PFSK-1 (cell line): ENCODE data around the gene ICA1.

ENCODE experiments used
- FOXP2 ChIP-seq: optimal IDR thresholded peaks from 2 replicates; pipeline ENCODE3; 2011; ENCODE audit warnings: borderline replicate concordance, control low read depth, inconsistent platforms; ENCODE audit not compliant: insufficient read depth; ENCODE audit errors: extremely low read length, extremely low read depth
- POLR2AphosphoS5 ChIP-seq: IDR thresholded peaks from 2 replicates; pipeline ENCODE4 v1.6.1; 2012; ENCODE audit warnings: low read depth, mild to moderate bottlenecking, control low read depth, low read length, moderate library complexity
- REST ChIP-seq, 2 experiments: IDR thresholded peaks; 2 replicates each; pipeline versions ENCODE4 v1.6.1 to v1.8.0; 2011 to 2012; ENCODE audit warnings: low read depth in 2 of 2, low read length in 2 of 2, control low read depth in 1 of 2, inconsistent platforms in 1 of 2, mild to moderate bottlenecking in 1 of 2, moderate library complexity in 1 of 2; ENCODE audit not compliant: insufficient read depth in 1 of 2
- SIN3A ChIP-seq: IDR thresholded peaks from 2 replicates; pipeline ENCODE4 v1.6.1; 2012; ENCODE audit warnings: mild to moderate bottlenecking, low read length, moderate library complexity, borderline replicate concordance; ENCODE audit not compliant: insufficient read depth
- TAF1 ChIP-seq: IDR thresholded peaks from 2 replicates; pipeline ENCODE4 v1.6.1; 2012; ENCODE audit warnings: low read length, control low read depth, borderline replicate concordance; ENCODE audit not compliant: insufficient read depth

Gene ICA1

GRCh38 chr7:8286118-8286517 is 24.2 kb upstream of the ICA1 start:
- TF ChIP-seq TAF1, result no peak
- TF ChIP-seq POLR2AphosphoS5, result no peak
- no peak for TF ChIP-seq FOXP2
- no peak for TF ChIP-seq SIN3A
- TF ChIP-seq REST (IDR thresholded peaks at IDR 0.05; ENCODE audit: insufficient read depth in 1 of 2, low read depth in 2 of 2, low read length in 2 of 2), result no peak

GRCh38 chr7:8285155-8285554 is 23.2 kb upstream of the ICA1 start:
- TF ChIP-seq SIN3A (no peak), TAF1 (no peak), REST (IDR thresholded peaks at IDR 0.05; ENCODE audit: insufficient read depth in 1 of 2, low read depth in 2 of 2, low read length in 2 of 2) (no peak), FOXP2 (no peak), POLR2AphosphoS5 (no peak)

GRCh38 chr7:8284606-8285005 is 22.6 kb upstream of the ICA1 start:
- TF ChIP-seq REST (IDR thresholded peaks at IDR 0.05; ENCODE audit: insufficient read depth in 1 of 2, low read depth in 2 of 2, low read length in 2 of 2) (no peak), SIN3A (no peak), TAF1 (no peak), POLR2AphosphoS5 (no peak), FOXP2 (no peak)

- TF ChIP-seq SIN3A, result no peak
- TF ChIP-seq FOXP2, result no peak
- no peak for TF ChIP-seq TAF1
- no peak for TF ChIP-seq REST (IDR thresholded peaks at IDR 0.05; ENCODE audit: insufficient read depth in 1 of 2, low read depth in 2 of 2, low read length in 2 of 2)
- no peak for TF ChIP-seq POLR2AphosphoS5
These were observed 22.0 kb upstream of the ICA1 start for GRCh38 chr7:8283968-8284367.

- TF ChIP-seq TAF1, result no peak
- TF ChIP-seq FOXP2, result no peak
- no peak for TF ChIP-seq POLR2AphosphoS5
- TF ChIP-seq REST (IDR thresholded peaks at IDR 0.05; ENCODE audit: insufficient read depth in 1 of 2, low read depth in 2 of 2, low read length in 2 of 2), result no peak
- no peak for TF ChIP-seq SIN3A
These were observed 20.9 kb upstream of the ICA1 start for GRCh38 chr7:8282871-8283270.
